C4-2B (cell line): ENCODE measurements around the gene TNS1.

Experiments used
- ZFX ChIP-seq: fragments of 450-650 bp; IDR thresholded peaks from 2 replicates; pipeline ENCODE4 v1.6.1; 2017
- TF ChIP-seq, protein P1 (sequence below): fragments of 450-650 bp; conservative IDR thresholded peaks from 2 replicates; pipeline ENCODE4 v1.5.1; 2017; ENCODE audit warnings: mild to moderate bottlenecking

DNA sequence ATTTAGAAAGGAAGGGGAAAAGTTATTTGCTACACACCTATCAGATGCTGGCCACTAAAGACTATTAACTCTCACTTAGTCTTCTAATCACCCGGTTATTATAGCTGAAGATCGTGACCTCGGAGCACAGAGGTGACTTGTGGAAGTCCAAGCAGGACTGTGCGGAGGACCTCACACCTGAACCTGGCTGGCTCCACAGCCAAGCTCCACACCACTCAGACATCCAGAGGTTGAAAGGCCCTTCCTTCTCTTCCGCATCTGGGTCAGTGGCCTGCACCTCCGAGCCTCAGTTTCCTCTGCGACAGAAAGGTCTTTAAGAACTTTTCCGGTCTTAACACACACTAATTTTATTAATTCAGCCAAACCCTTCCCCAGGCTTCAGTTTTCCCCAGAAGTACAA lies 57.9 kb downstream of the TNS1 start:
- TF ChIP-seq, protein P1, sequence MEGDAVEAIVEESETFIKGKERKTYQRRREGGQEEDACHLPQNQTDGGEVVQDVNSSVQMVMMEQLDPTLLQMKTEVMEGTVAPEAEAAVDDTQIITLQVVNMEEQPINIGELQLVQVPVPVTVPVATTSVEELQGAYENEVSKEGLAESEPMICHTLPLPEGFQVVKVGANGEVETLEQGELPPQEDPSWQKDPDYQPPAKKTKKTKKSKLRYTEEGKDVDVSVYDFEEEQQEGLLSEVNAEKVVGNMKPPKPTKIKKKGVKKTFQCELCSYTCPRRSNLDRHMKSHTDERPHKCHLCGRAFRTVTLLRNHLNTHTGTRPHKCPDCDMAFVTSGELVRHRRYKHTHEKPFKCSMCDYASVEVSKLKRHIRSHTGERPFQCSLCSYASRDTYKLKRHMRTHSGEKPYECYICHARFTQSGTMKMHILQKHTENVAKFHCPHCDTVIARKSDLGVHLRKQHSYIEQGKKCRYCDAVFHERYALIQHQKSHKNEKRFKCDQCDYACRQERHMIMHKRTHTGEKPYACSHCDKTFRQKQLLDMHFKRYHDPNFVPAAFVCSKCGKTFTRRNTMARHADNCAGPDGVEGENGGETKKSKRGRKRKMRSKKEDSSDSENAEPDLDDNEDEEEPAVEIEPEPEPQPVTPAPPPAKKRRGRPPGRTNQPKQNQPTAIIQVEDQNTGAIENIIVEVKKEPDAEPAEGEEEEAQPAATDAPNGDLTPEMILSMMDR: no peak
- TF ChIP-seq ZFX: no peak
